ENCODE measurements around the gene ZFP64.

The ZFP64 gene

GRCh38 chr20:52105442-52106422 lies 85.8 kb downstream of the ZFP64 start:
- DNase-seq (ENCODE audit: low read depth in 1 of 2, low spot score in 1 of 2), result no peak

- no peak for DNase-seq (ENCODE audit: low read depth in 1 of 2, low spot score in 1 of 2)
Observed at GRCh38 chr20:52104546-52105441, 86.8 kb downstream of the ZFP64 start.

GRCh38 chr20:52103913-52104545 lies 87.5 kb downstream of the ZFP64 start:
- no peak for DNase-seq (ENCODE audit: low read depth in 1 of 2, low spot score in 1 of 2)

- no peak for DNase-seq (ENCODE audit: low read depth in 1 of 2, low spot score in 1 of 2)
Observed at GRCh38 chr20:52103335-52103912, 88.2 kb downstream of the ZFP64 start.

- no peak for DNase-seq (ENCODE audit: low read depth in 1 of 2, low spot score in 1 of 2)
Observed at GRCh38 chr20:52102559-52102958, 89.0 kb downstream of the ZFP64 start.

GRCh38 chr20:52102126-52102525 lies 89.5 kb downstream of the ZFP64 start:
- no peak for DNase-seq (ENCODE audit: low read depth in 1 of 2, low spot score in 1 of 2)

Measured in stimulated activated CD4-positive, alpha-beta T cell treated with anti-CD3 and anti-CD28 coated beads, Interleukin-15, amount 100 ng/mL, for 1 hour (primary cell).